Activated T-helper 1 cell treated with Interleukin-2 at 50 U/mL for 16 hours (primary cell): ENCODE data around the gene TRIM37.
"Not testable (repeated sequence)": the region's sequence is repeated elsewhere in the genome, so short reads cannot be mapped to it uniquely, and the experiment has no call there.

Experiments
- DNase-seq: peaks from one replicate; pipeline ENCODE4 v3.0.0-alpha.2; 2020; ENCODE audit warnings: low read depth

The TRIM37 gene

GRCh38 chr17:59106463-59107305 is at the start of gene TRIM37:
Gene TRIM37, minus strand, starts transcription at chr17:59106880. Its CDS starts 419 bp downstream, at chr17:59106461.
- DNase-seq: peak; percentile 99

DNA sequence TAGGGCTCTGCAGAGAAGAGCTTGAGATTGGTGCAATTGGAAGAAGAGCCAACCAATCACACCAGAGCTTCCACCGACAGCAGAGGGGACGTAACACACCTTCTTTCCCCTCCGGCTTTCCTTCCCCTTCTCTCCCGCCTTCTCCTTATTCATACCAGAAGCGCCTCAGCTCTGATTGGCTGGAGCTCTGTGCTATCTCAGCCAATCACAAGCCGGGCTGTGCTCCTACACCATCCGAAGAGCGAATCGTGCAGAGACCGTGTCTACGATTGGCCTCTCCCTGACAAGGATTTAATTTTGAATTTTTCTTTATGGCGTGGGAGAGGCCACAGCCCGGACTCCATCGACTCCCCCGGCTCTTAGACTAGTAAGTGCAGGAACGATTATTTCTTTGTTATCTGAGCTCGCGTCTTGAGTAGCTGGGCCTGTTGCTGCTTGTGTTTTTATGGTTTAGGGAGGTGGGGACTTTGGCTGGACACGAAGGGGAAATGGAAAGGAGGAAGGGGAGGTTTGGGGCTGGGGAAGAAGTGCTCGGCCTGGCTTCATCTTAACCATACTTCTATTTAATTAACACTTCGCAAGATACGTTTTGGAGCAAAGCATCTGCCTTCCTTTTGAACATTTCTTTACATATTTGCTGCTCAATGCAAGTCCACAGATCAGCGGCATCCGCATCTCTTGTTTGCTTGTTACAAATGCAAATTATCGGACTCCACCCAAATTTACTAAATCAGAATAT is 48.9 kb upstream of the TRIM37 start, which contains the start of gene PRR11:
Gene PRR11 (plus strand): TSS at position 308 of the 739 bp plus-strand sequence. CDS start 14,007 bp downstream, outside the sequence.
- DNase-seq: peak; percentile 84

DNA sequence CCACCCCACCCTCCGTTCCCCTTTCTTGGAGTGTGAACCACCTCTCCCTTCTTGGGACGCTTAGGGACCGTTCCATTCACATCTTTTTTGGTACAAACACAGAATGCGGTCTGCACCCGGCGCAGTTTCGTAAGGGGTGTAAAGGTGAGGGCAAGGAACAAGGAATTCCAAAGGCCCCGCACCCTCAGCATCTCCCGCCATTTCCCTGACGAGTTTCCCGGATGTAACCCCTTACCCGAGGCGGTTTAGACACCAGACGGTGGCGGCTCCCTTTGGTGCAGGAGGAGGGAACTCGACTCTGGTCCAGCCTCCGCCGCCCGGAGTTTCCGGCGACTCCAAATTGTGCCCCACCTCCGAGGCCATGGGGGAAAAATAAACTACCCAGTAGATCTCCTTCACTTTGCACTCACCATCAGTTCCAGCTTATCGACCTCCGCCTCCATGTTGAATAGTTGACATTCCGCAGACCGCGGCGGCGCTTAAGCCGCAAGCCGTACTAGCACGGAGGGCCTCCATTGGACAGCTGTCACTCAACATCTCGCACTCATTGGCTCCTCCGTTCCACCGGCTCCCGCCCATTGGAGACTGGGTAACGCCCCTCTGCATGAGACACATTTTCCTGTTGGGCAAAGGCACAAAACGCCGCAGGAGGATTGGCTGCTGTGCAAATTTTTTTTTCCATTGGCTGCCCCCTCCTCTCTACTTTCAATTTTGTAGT is 48.2 kb upstream of the TRIM37 start, which contains the start of gene SKA2:
Gene SKA2 (minus strand): TSS at position 466 of the 718 bp plus-strand sequence. CDS start 23 bp downstream, at position 443.
- peak; percentile 94 for DNase-seq

- peak; percentile 5 for DNase-seq
Observed at GRCh38 chr17:59154292-59154720, 47.6 kb upstream of the TRIM37 start.

- no peak for DNase-seq
Observed at GRCh38 chr17:59152925-59153324, 46.2 kb upstream of the TRIM37 start.

- no peak for DNase-seq
Observed at GRCh38 chr17:59151591-59151990, 44.9 kb upstream of the TRIM37 start.

DNA sequence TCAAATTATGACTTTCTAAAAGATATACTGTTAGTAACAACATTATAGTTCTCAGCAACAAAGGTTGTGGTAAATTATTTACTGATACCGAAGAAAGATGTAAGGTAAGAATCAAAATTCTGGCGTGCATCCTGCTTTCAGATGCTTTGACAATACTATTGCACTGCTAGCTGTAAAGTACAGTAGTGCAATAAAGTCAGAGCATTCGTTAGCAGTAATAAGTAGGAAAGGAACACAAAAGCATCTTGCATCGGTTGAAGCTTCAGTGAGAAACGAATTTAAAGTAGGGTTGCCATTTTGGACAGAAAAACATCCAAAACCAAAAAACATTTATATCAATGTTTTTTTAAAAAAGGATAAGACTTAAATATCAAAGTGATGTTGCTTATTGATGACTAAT is 44.3 kb upstream of the TRIM37 start:
- DNase-seq: no peak

GRCh38 chr17:59149841-59150511 is 43.3 kb upstream of the TRIM37 start:
- DNase-seq: no peak

- no peak for DNase-seq
Observed at GRCh38 chr17:59149051-59149450, 42.4 kb upstream of the TRIM37 start.

GRCh38 chr17:59145571-59146096 is 39.0 kb upstream of the TRIM37 start:
- DNase-seq: no peak

GRCh38 chr17:59141860-59142259 is 35.2 kb upstream of the TRIM37 start:
- no peak for DNase-seq

- DNase-seq: no peak
Observed at GRCh38 chr17:59139939-59140338, 33.3 kb upstream of the TRIM37 start.

GRCh38 chr17:59138339-59138738 is 31.7 kb upstream of the TRIM37 start:
- DNase-seq: not testable (repeated sequence)

- DNase-seq: no peak
Observed at GRCh38 chr17:59131131-59131530, 24.5 kb upstream of the TRIM37 start.

DNA sequence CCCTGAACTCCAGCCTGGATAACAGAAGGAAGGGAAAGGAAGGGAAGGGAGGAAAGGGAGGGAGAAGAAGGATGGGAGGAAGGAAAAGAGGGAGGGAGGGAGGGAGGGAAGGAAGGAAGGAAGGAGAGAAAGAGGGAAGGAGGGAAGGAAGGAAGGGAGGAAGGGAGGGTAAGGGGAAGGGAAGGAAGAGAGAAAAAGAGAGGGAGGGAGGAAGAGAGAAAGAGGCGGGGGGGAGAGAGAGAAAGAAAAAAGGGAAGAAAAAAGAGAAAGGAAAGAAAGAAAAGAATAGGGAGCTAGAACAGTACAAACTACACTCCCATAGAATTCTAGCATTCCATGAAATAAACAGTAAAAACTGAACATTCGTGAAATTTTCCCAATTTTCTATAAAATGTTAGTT is 23.1 kb upstream of the TRIM37 start:
- DNase-seq: no peak

- DNase-seq: no peak
Observed at GRCh38 chr17:59126809-59127417, 20.2 kb upstream of the TRIM37 start.

DNA sequence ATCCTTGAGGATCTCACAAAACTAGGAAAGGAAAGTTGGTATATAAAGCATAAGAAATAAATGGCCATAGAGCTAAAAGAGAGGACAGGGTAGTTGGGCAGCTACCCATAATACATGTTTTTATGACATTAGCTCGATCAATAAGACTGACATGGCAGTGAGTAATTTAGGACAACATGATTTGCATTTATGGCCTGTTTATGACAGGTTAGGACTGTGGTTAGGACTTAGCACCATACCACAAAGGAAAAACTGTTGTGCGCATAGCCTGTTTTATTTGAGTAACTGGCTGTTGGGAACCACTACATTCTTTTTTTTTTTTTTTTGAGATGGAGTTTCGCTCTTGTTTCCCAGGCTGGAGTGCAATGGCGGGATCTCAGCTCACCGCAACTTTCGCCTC is 18.0 kb upstream of the TRIM37 start:
- DNase-seq: no peak

DNA sequence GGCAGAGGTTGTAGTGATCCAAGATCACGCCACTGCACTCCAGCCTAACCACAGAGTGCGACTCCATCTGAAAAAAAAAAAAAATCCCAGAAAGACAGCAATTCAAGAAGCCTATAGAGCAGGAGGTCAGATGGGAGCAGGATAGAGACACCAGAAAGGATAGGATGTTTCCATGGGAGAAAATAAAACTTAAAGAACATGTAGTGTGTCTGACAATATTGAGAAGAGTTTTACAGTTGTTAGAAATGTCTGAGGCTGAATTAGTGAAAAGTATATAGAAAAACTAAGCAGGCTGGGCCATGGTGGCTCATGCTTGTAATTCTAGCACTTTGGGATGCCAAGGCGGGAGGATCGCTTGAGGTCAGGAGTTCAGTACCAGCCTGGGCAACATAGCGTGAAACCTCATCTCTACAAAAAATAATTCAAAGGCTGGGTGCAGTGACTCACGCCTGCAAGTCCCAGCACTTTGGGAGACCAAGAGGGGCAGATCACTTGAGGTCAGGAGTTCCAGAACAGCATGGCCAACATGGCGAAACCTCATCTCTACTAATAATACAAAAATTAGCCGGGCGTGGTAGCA is 15.3 kb upstream of the TRIM37 start:
- DNase-seq: no peak

DNA sequence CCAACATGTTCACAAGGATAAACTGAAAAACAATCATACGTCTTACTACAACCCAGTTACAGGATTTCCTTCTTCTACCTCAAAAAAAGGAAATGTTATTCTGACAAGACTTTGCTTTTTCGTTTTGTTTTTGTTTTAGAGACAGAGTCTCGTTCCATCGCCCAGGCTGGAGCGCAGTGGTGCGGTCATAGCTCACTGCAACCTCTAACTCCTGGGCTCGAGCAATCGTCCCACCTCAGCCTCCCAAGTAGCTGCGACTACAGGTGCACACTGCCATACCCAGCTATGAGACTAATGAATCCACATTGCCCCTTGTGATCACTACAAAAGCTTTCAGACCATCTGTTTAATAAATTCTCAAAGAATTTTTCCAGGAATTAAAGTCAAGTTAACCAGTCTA is 8.8 kb upstream of the TRIM37 start:
- no peak for DNase-seq

DNA sequence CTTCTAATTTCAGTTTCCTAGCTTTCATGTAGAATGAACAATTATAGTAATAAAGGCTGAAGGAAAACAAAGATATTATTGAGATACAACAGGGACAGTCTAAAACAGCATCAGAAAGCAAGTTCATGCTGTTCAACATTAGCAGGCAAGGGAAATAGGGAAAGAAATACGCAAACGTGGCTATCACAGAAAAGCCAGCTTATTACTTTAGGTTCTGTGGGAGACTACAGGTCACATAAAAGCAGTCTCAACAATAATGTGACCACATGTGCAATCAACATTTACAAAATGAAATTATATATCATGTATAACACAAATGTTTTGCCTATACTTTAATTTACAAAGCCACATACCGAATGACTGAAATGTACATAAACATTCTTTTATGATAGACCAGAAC is 4.9 kb upstream of the TRIM37 start:
- no peak for DNase-seq

- no peak for DNase-seq
Observed at GRCh38 chr17:59110973-59111372, 4.3 kb upstream of the TRIM37 start.
